ENCODE data around the gene PLOD2. TPM values are rescaled to one million over a fixed set of nuclear protein-coding genes. Genes with fewer than 3 reads are reported as not detected.
A peak's percentile ranks its signal among the peaks of the same experiment; 100 is the strongest.

Gene PLOD2
- polyA plus RNA-seq, 5 donors = 43.5 to 90.6 (median 86.5) TPM

DNA sequence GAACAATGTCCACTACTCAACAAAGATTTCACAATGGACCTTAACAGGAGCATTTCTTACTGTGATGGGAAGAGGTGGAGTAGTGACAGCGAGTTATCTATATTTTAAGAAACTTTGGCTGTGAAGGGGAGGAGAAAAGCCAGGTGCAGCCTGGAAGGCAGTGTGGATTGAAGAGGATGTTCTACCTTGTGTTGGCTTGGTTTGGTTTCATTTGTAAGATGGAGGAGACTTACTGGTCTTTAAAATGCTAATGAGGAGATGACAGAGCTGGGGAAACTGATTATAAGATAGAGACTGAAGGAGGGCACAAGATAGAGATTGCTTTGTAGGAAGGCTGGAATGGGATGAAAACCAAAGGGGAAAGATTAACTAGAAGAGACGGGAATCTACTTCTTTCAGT, 59.4 kb downstream of the PLOD2 start:
- DNase-seq = no peak

DNA sequence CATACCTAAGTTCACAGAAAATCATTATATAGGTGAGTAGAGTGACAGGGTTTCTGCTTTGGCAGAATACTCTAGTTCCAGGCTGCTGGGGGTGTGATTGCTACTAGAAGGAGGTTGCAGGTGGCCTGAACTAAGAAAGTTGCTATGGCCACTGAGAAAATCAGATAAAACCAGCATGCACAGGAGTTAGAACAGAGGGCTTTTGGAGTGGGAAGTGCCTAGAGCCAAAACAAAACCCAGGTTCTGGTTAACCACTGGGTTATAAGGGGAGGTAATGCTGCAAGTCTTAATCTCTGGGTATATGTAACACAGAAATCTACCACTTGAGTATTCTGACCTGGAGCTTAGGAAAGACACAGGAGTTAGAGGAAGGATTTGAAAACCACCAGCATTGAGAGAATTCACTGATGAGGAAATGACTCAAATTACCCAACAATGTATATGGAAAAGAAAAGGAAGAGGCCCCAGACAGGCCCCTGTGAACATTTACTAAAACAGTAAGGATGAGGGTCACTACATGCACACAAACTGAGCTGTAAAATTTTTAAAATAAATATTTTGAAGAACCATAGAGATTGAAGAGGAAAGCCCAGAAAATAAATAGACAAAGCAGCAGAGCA, 60.0 kb downstream of the PLOD2 start:
- DNase-seq = no peak

DNA sequence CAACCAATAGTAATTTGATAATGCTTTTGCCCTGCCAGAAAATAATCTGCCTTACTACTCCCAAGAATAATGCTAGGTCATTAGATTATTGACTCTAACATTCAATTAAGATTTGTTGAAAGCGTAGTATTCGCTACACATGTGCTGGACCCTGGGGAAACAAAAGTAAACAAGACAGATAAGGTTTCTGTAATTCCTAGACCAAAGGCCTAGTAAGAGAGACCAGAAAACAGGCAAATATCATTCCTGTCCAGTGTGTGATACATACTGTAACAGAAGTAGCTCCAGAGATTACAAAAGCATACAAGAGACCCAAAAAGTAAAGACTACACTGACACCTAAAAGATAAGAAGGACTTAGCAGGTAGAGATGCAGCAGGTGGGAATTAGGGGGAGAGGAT, 60.8 kb downstream of the PLOD2 start:
- DNase-seq = no peak

DNA sequence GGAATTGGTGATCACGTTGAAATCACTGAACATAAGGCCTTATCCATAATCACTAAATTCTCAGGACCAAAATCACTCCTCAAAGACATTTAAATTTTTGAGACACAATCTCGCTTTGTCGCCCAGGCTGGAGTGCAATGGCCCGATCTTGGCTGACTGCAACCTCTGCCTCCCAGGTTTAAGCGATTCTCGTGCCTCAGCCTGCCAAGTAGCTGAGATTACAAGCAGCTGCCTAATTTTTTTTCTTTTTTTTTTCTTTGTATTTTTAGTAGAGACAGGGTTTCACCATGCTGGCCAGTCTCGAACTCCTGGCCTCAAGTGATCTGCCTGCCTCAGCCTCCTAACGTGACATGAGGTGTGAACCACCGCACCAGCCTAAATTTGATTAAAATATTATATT, 61.7 kb downstream of the PLOD2 start:
- DNase-seq = no peak

DNA sequence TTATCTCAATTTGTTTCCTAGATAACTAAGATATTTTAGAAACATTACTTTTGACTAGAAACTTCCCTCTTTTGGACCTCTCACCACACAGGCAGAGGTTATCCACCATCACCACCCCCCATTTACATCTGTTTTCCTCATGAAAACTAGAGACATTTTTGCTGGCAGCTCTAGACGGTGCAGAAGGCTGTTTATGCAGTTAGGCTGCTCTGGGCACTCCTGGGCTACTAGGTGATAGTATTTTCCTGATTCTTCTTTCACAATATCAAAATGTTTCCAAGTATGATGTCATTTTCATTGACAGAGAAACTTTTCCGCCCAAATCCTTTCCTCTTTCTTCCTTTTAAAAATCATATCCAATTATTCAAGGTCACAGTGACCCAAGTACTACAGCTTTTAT, 67.1 kb downstream of the PLOD2 start:
- peak in 1 of 2 donors; percentile 2 for DNase-seq

DNA sequence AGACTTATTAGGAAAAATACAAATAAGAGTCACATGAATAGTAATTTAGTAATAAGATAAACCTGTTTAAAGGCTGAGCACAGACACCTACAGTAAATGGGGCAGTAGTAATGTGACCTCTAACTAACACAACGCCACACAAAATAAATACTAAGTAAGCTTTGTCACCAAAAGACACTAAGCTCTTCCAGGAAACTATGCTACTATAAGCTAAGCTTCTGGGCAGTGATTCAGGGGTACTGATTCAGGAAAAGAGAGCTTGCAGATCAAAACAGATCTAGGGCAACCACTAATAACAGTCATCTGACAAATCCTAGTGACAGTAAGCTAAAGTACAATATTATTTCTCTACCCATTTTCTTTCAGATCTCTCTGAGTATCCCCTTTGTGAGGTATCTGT, 68.8 kb downstream of the PLOD2 start:
- no peak for DNase-seq

DNA sequence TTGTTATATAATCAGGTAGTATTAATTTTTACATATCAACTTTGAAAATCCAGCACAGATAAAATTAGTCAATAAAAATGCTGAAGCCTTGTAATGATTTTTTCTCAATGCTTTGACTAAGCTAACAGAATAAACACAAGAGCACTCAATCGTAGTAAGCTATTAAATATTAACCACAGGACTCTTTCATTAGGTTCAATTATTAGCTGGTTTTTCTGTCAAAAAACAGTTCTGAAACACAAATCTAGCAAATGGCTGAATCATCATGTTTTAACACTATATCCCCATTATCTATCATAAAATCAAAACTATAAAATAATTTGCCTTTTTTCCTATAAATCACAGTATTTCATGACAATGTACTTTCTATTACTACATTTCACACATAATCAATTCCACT, 69.6 kb downstream of the PLOD2 start:
- no peak for DNase-seq

DNA sequence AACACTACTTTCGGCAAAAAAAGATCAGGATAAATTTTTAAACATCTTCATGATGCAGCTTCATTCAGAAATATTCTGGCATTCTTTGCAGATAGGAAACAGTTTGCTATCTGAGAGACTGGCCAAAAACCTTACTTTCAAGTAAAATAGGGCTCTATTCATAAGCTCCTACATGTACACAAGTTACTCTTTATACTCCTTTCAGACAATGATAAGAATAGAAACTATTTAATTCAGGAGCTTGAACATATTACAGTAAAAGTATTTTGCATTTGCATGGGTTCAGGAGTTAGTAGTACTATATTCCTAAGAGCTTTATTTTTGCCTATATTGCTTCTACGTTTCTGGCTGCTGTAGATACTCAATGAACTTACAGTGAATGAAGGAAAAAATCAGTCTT, 70.5 kb downstream of the PLOD2 start:
- no peak for DNase-seq

DNA sequence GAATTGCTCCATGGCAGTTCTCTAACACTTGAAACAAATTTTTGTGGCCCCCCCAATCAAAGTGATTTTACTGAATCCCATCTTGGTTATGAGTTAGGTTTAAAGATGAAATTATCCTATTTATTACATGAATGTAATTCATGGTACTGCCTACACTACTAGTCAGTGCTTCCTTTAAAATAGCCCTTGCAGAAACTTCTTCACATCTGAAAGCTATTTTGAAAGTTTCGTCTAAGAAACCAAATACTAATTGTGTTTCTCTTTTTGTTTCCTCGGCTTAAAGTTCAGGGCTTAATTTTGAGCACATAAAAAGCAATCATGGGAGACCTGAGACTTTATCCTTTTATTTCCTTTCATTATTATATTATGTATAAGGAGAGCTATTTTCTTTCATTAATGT, 72.1 kb downstream of the PLOD2 start:
- no peak for DNase-seq

DNA sequence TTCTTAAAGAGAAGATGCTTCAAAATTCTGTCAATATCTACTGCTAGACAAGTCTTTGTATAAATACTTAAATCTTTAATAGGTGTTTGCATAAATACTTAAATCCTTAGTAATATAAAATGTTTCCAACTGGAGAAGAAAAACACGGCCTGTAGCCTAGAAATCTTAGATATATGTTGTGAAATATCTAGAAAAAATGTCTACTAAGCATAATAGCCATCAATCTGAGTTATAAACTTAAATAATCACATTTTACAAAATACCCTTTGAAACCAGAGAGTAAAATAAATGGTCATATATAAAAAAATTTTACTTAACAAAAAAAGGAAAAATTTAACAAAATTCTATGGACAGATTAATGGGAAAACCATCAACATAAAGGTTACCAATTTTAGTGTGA, 73.9 kb downstream of the PLOD2 start:
- DNase-seq = no peak

DNA sequence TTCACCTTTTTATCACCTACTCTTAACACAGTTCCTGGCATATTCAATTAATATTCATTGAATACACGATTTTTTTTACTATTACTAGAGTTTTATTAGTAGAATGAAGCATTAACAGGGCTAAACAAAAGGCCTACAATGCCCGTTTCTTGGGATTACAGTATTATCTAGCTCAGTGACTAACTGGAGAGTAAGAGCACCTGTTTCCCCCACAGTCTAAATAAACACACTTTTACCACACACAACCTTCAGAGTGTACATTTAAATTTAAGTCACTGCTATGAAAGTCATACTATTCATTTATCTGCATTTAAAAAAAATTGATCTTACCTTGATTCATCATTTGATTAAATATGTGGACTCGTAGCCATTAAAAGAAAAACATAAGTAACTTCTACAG, 74.8 kb downstream of the PLOD2 start:
- no peak for DNase-seq

DNA sequence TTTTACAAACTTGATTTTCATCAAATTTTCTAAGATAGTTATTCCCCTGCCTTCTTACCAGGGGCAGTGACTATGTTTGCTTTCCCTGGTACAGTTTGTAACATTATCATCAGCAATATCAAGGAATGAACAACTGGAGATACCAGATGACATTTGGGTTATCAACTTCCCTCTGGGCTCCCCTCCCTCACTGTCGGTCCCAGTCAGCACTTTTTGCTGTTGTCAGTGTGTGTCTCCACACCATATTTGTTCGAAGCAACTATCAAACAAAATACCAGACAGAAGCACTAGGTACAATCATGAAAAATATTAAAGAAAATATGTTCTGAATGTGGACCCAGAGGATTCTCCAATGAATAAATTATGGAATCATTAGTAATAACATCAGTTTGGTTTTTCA, 75.3 kb downstream of the PLOD2 start:
- no peak for DNase-seq

DNA sequence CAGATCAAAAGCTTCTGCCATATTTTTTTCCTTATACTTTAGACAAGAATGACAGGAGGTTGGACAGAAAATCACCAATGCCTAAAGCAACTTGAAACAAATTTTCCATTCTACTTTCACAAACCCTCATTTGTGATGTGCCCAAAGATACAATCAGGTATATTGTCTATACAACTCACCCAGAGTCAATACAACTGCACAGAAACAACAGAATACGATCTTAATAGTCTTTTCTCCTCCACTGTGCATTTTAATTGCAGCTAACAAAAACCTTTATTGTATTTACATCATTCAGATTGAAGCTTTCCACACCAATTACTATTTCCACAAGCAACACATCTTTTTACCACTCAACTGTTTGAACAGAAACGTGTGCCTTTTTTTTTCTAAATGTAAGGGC, 80.4 kb downstream of the PLOD2 start:
- no peak for DNase-seq

DNA sequence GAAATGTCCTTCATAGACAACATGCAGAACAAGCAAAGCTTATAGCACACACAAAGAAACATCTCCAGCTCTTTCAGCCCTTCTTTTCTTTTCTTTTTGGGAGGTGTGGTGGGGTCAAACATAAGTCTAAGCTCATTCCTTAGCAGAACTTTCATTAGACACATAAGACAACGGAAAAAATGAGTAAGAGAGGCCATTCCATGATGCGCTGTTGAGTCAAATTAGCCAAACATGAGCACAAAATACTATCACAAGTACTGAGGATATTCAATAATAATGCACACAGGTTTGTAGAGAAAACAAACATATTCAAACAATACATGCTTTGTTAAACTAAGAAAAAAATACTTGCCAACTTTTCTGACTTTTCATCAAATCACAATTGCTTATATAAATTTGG, 83.0 kb downstream of the PLOD2 start:
- no peak for DNase-seq

DNA sequence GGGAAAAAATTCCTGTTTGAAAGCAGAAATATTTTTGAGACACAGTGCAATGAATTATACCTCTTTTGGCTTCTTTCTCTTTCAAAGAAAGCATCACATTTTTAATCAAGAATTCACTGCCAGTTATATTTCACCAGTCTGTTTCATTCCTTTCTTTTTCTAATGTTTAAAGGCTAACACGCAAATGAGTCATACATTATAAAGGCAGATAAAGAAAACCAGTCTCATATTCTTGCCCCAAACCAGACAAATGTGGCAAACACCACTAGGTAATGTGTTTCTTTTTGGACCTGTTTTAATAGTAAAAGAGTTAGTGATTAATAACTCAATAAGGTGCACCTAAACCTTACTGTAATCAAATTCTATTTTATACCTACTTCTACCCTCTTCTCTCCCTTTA, 83.8 kb downstream of the PLOD2 start:
- DNase-seq = no peak

DNA sequence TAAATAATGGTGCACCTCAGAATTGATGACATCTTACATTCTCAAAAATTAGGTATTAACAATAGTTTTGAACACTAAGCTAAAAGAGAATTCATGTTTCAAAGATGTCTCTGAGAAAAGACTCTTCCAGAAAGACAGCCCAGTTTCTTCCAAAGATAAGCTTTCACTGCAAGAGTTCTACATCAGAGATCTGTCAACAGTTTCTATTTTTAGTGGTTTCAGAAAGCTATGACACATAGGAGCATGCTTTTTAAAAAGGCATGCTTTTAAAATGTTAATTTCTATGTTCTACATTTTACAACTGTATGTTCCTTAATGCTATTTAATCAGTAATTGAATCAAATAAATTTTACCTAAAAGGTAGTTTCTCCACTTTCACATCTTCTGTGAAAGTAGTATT, 88.2 kb downstream of the PLOD2 start:
- DNase-seq = no peak

DNA sequence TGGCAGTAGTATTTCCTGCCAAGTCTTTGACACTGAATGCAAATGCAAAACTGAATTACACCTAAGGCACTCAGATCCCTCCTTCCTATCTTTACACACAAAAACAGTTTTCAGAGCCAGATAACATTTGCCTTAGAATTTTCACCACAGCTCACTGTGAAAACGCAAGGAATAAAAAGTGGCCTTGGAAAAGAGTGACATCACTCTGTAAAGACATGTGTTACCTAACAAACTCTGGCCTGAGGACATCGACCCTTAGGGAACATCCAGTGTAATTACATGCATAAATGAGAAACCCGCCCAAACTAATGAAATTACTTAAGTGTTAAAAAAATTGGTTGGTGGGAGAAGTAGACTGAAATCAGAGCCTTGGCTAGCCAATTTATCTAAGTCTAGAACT, 88.9 kb downstream of the PLOD2 start:
- no peak for DNase-seq

DNA sequence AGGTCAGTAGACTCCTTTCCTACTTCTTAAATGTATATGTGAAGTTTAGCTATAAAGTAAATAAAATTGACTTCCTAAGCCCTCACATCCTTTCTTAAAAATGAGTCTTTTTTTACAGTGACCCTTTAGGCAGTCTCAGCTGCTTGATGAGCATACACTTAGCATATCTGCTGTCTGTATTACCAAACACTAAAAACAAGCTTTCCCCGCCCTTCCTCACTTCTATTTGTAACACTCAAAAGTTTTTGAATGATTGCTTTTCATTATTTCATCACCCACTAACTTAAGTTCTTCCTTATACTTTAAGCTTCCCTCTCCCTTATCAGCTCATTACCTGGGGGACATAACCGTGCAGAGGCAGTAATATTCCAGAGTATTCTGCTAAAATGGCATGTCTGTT, 89.4 kb downstream of the PLOD2 start:
- DNase-seq = no peak

DNA sequence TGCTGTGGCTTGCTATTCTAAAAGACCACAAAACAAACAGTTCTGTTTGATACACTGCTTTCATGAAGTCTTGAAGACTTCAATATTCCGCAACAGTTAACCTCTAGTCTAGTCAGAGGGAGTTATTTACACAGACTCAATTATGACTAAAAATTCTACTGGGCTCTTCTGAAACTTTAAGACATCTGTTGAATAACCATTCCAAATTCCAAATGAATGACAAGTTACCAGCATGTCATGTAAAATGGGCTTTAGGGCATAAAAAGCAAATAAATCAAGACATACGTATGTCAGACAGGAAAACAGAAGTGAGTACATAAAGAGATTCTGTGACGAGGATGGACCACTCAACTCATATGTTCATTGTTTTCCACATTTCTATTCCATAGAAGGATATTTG, 93.9 kb downstream of the PLOD2 start:
- DNase-seq = no peak

DNA sequence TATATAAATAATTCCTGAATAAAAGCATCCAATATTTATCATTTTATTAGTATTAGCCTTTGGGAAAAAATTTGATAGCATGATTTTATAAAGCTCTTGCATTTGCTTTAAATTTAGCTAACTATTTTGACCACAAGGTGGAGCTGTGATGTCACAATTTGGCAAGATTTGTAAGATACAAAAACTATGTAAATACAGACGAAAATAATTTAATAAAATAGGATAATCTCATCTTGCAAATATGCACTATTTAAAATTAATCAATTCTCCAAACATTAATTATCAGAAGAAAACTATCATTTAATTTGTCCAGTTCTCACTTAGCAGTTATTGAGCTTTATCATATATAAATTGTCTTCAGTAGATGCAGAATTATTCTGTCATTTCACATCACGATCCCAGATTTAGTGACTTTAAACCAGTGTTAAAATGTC, 95.4 kb downstream of the PLOD2 start:
- peak; percentile 46 to 59 for DNase-seq

DNA sequence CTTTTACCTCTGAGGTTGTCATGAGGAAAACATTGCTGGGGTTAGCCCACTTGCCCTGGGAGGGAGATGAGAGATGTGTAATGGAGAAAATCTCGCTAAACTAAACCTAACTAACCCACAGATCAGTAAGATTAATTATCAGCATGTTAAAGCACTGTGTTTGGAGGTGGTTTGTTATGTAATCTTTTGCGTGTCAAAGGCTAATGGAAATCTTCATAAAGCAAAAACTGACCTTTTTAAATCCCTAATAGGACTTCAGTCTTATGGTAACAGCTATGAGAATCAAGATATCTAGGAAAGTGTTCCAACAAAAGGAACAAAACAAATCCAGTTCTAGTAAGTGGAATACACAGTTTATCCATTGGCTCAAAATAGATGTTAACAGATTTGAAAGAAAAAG, 102.7 kb downstream of the PLOD2 start:
- no peak for DNase-seq

DNA sequence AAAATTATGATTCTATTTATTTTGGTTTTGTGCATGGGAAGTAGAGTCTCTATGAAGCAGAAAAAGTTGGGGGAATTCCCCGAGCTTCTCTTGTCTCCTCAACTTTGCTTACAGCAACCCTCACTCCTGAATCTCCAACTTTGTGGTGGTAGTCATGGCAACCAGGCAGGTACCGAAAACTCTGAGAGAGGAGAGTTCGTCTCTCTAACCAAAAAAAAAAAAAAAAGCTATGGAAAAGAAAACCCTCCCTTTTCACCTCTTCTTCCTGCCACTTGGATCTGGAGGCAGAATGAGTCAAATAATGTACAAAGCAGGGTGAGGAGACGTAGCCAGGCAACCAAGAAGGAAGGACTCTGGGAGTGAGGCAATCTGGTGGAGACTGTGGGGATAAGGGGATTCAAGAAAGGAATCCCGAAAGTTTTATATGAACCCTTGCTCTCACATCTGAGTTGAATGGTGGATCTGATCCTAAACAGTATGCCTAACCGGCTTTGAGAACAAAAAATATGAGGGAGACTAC, 108.1 kb downstream of the PLOD2 start:
- no peak for DNase-seq

DNA sequence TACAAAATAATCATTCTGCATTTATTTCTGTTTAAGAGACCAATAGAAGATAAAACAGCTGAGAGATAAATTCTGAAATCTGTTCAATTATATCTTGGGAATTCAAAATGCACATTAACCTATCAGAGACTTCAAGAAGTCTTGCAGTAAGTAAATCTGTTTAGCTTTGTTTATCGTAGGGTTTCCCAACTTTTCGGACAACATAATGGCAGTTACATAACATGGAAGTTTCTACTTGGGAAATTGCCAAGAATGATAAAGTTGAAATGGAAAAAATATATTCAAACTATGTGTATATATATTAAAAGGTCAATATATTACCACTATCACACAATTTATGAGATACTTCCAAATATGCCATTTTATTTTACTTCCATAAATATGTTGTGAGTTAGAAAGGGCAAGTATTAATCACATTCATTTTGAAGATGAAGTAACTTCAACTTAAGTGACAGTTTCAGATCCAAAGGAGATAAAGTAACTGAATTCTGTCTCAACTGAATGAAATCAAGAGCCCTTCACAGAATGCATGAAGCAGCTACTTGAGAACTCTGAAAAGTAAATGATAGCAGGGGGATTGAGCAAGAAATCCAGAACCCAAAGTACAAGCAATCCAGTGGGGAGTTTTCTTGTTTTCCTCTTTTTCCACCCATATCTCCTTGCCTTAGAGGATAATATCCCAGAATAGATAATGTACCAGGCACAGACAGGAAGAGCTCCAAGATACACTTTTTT, 108.8 kb downstream of the PLOD2 start:
- no peak for DNase-seq

DNA sequence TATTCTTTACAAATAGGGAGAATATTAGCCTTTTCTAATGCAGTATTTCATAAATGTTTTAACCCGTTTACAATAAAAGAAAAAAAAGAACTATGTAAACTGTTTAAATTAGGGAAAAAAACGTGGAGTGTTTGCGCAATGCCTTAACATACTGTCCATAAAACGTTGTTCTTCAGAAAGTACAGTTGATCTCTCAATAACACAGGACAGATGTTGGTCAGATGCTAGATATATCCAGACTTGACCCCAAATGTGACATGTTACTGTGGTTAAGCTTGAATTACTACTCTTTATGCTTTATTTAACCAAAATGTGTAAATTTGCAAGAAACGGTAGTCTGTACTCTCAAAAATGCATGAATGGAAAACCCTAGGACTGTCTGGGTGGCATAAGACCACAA, 110.3 kb downstream of the PLOD2 start:
- DNase-seq = no peak
